ENCODE measurements around the gene GNB5.

- TF ChIP-seq CTCF (IDR thresholded peaks at IDR 0.05; ENCODE audit: poor library complexity, severe bottlenecking) (no peak), RAD21 (conservative IDR thresholded peaks at IDR 0.05) (no peak), MXI1 (conservative IDR thresholded peaks at IDR 0.05; ENCODE audit: poor library complexity, severe bottlenecking) (no peak), POLR2AphosphoS5 (IDR thresholded peaks at IDR 0.05) (no peak), TAF1 (IDR thresholded peaks at IDR 0.05; ENCODE audit: low read depth) (no peak), EP300 (conservative IDR thresholded peaks at IDR 0.05; ENCODE audit: poor library complexity, severe bottlenecking) (no peak), SMC3 (conservative IDR thresholded peaks at IDR 0.05; ENCODE audit: poor library complexity) (no peak), EZH2 (IDR thresholded peaks at IDR 0.05; ENCODE audit: borderline replicate concordance, insufficient read depth, low read length, poor library complexity, severe bottlenecking) (no peak)
Observed at GRCh38 chr15:52082197-52083036, 108.8 kb downstream of the GNB5 start.

Measured in neural cell (in vitro differentiated cells).